ENCODE measurements around the gene ENO2.

- no peak for TF ChIP-seq REST (IDR thresholded peaks at IDR 0.05; ENCODE audit: low read depth)
- TF ChIP-seq, protein P1, sequence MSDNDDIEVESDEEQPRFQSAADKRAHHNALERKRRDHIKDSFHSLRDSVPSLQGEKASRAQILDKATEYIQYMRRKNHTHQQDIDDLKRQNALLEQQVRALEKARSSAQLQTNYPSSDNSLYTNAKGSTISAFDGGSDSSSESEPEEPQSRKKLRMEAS (IDR thresholded peaks at IDR 0.05): no peak
- no peak for TF ChIP-seq TCF12 (IDR thresholded peaks at IDR 0.05; ENCODE audit: low read depth)
- no peak for TF ChIP-seq YY1 (IDR thresholded peaks at IDR 0.05; ENCODE audit: low read depth)
Observed at GRCh38 chr12:6950811-6951540, 36.6 kb downstream of the ENO2 start, which contains the start of gene PTPN6.
